ENCODE data around the gene RAMACL. TPM values are rescaled to one million over a fixed set of nuclear protein-coding genes. Genes with fewer than 3 reads are reported as not detected.

The RAMACL gene
- total RNA-seq, 1 donor from 2014 or later = 2.3 TPM

- H3K4me1 Mint-ChIP-seq = no peaks in the 10 kb centered on the region
- H3K36me3 Mint-ChIP-seq (ENCODE audit: low read depth) = peaks cover 3% of the 10 kb centered on the region
- ChIA-PET CTCF (no interaction called here), POLR2A (no interaction called here)
- H3K4me3 Mint-ChIP-seq = no peak overlapping the region
- H3K9me3 Mint-ChIP-seq = peaks cover 11% of the 10 kb centered on the region
- DNase-seq (no peak), ATAC-seq (ENCODE audit: low read depth) (no peak)
- intact Hi-C loops (cut with micrococcal nuclease) = no loop called here
- no peaks in the 10 kb centered on the region for H3K27me3 Mint-ChIP-seq
- no peak overlapping the region for H3K27ac Mint-ChIP-seq
- TF ChIP-seq CTCF (IDR thresholded peaks at IDR 0.05) = no peak
Observed at GRCh38 chr6:166562726-166563125, 23.8 kb downstream of the RAMACL start.

GRCh38 chr6:166561771-166562359 is 24.6 kb downstream of the RAMACL start:
- ChIA-PET POLR2A (no interaction called here), CTCF (no interaction called here)
- no peaks in the 10 kb centered on the region for H3K27me3 Mint-ChIP-seq
- no peak overlapping the region for H3K4me3 Mint-ChIP-seq
- TF ChIP-seq CTCF (IDR thresholded peaks at IDR 0.05) = no peak
- ATAC-seq (ENCODE audit: low read depth) = no peak
- peaks cover 3% of the 10 kb centered on the region for H3K4me1 Mint-ChIP-seq
- no peak overlapping the region for H3K27ac Mint-ChIP-seq
- intact Hi-C loops (cut with micrococcal nuclease) = no loop called here
- peaks cover 3% of the 10 kb centered on the region for H3K36me3 Mint-ChIP-seq (ENCODE audit: low read depth)
- H3K9me3 Mint-ChIP-seq = peaks cover 11% of the 10 kb centered on the region
- DNase-seq = no peak

- Mint-ChIP-seq H3K4me3 (no peak overlapping the region), H3K27ac (no peak overlapping the region), H3K27me3 (peaks cover 8% of the 10 kb centered on the region), H3K4me1 (peaks cover 3% of the 10 kb centered on the region), H3K36me3 (ENCODE audit: low read depth) (peaks cover 3% of the 10 kb centered on the region), H3K9me3 (peaks cover 11% of the 10 kb centered on the region)
- no peak for TF ChIP-seq CTCF (IDR thresholded peaks at IDR 0.05)
- ChIA-PET CTCF (no interaction called here), POLR2A (no interaction called here)
- no peak for DNase-seq
- intact Hi-C loops (cut with micrococcal nuclease) = no loop called here
- no peak for ATAC-seq (ENCODE audit: low read depth)
Observed at GRCh38 chr6:166560222-166560621, 26.3 kb downstream of the RAMACL start.

- TF ChIP-seq CTCF (IDR thresholded peaks at IDR 0.05) = no peak
- Mint-ChIP-seq H3K9me3 (peaks cover 11% of the 10 kb centered on the region), H3K27me3 (peaks cover 8% of the 10 kb centered on the region), H3K36me3 (ENCODE audit: low read depth) (peaks cover 3% of the 10 kb centered on the region), H3K4me1 (peaks cover 3% of the 10 kb centered on the region), H3K4me3 (no peak overlapping the region), H3K27ac (no peak overlapping the region)
- ChIA-PET POLR2A (no interaction called here), CTCF (no interaction called here)
- no peak for ATAC-seq (ENCODE audit: low read depth)
- intact Hi-C loops (cut with micrococcal nuclease) = no loop called here
- no peak for DNase-seq
Observed at GRCh38 chr6:166559662-166560061, 26.8 kb downstream of the RAMACL start.

GRCh38 chr6:166559211-166559610 is 27.3 kb downstream of the RAMACL start:
- ATAC-seq (ENCODE audit: low read depth) = no peak
- Mint-ChIP-seq H3K4me3 (no peak overlapping the region), H3K36me3 (ENCODE audit: low read depth) (peaks cover 3% of the 10 kb centered on the region), H3K27me3 (peaks cover 8% of the 10 kb centered on the region), H3K9me3 (peaks cover 11% of the 10 kb centered on the region), H3K4me1 (peaks cover 3% of the 10 kb centered on the region), H3K27ac (no peak overlapping the region)
- ChIA-PET POLR2A (no interaction called here), CTCF (no interaction called here)
- intact Hi-C loops (cut with micrococcal nuclease) = no loop called here
- no peak for DNase-seq
- no peak for TF ChIP-seq CTCF (IDR thresholded peaks at IDR 0.05)
